Smooth muscle cell (in vitro differentiated cells): ENCODE measurements around the gene FGF18. TPM values are rescaled to one million over a fixed set of nuclear protein-coding genes. Genes with fewer than 3 reads are reported as not detected.

Source experiments
- DNase-seq: peaks from one replicate; lab custom pipeline; 2025; ENCODE audit not compliant: unreplicated experiment; lab: John Stamatoyannopoulos, UW
- H2AFZ ChIP-seq: fragments of 200-600 bp; sonication (generic); 2 replicates; pipeline ENCODE4 v1.6.0; 2016; ENCODE audit warnings: antibody characterized with exemption, low read depth, mild to moderate bottlenecking
- H3F3A ChIP-seq: fragments of 200-600 bp; sonication (generic); 2 replicates; pipeline ENCODE4 v1.6.0; 2017; ENCODE audit warnings: antibody characterized with exemption, low read depth
- H3K27ac ChIP-seq: fragments of 200-600 bp; sonication (generic); 2 replicates; pipeline ENCODE4 v1.5.1; 2016; ENCODE audit warnings: low read depth, mild to moderate bottlenecking
- H3K27me3 ChIP-seq: fragments of 200-600 bp; sonication (generic); 2 replicates; pipeline ENCODE4 v1.6.1; 2016; ENCODE audit warnings: low read depth, mild to moderate bottlenecking
- H3K36me3 ChIP-seq: fragments of 200-600 bp; sonication (generic); 2 replicates; pipeline ENCODE4 v1.5.1; 2016; ENCODE audit warnings: low read depth
- H3K4me1 ChIP-seq: fragments of 200-600 bp; sonication (generic); 2 replicates; pipeline ENCODE4 v1.5.1; 2016; ENCODE audit warnings: low read depth
- H3K4me2 ChIP-seq: fragments of 200-600 bp; sonication (generic); 2 replicates; pipeline ENCODE4 v1.6.0; 2016; ENCODE audit warnings: mild to moderate bottlenecking
- H3K4me3 ChIP-seq: fragments of 200-600 bp; sonication (generic); 2 replicates; pipeline ENCODE4 v1.5.1; 2016; ENCODE audit warnings: mild to moderate bottlenecking
- H3K79me2 ChIP-seq: fragments of 200-600 bp; sonication (generic); 2 replicates; pipeline ENCODE4 v1.6.0; 2016; ENCODE audit warnings: low read depth, mild to moderate bottlenecking
- H3K9ac ChIP-seq: fragments of 200-600 bp; sonication (generic); 2 replicates; pipeline ENCODE4 v1.6.0; 2016; ENCODE audit warnings: low read depth
- H3K9me3 ChIP-seq: fragments of 200-600 bp; sonication (generic); replicated peaks from 2 replicates; pipeline ENCODE4 v1.5.1; 2016; ENCODE audit warnings: low read depth
- H4K20me1 ChIP-seq: fragments of 200-600 bp; sonication (generic); 2 replicates; pipeline ENCODE4 v1.6.0; 2016; ENCODE audit warnings: low read depth
- WGBS: methylation state at CpG from one replicate; pipeline ENCODE4 v1.1.7; 2016; ENCODE audit warnings: low lambda C conversion rate; 5-methylcytosine and 5-hydroxymethylcytosine counted together
- microRNA-seq: library from miRNA; unstranded; fragments of <30 nt; microRNA quantifications from one replicate; pipeline ENCODE4, GENCODE V29; 2016; ENCODE audit warnings: borderline number of aligned reads
- polyA plus RNA-seq: library from polyadenylated mRNA; unstranded; fragments of >200 nt; fragmentation: Nextera tagmentation; extraction: Ambion mirVana; gene quantifications from 2 replicates; pipeline ENCODE4 v1.2.1, GENCODE V29; 2016
- small RNA-seq: library from RNA; depleted of rRNA; stranded (forward); fragments of <200 nt; gene quantifications from one replicate; pipeline ENCODE3, GENCODE V24; 2014
- total RNA-seq: library from RNA; depleted of rRNA; stranded (reverse); fragments of >200 nt; gene quantifications from 2 replicates; pipeline ENCODE4 v1.2.3, GENCODE V29; 2014
- TF ChIP-seq, protein P1 (sequence below): fragments of 200-600 bp; sonication (generic); IDR thresholded peaks from 2 replicates; pipeline ENCODE4 v1.5.1; 2017; ENCODE audit warnings: borderline replicate concordance, mild to moderate bottlenecking, antibody characterized with exemption; ENCODE audit not compliant: insufficient read depth, poor library complexity, severe bottlenecking

Gene FGF18
- total and polyA plus RNA-seq, 2 experiments from 2014 or later = 0.21 TPM; not detected in 1

- Histone ChIP-seq H3K9me3 (no peaks in the 10 kb centered on the region), H3K79me2 (no peaks in the 10 kb centered on the region), H3K36me3 (no peaks in the 10 kb centered on the region), H3K27me3 (no peaks in the 10 kb centered on the region), H3K9ac (no peak overlapping the region), H4K20me1 (no peaks in the 10 kb centered on the region), H2AFZ (no peak overlapping the region), H3K4me3 (no peak overlapping the region), H3K4me2 (no peak overlapping the region), H3K27ac (no peak overlapping the region), H3F3A (no peaks in the 10 kb centered on the region), H3K4me1 (no peaks in the 10 kb centered on the region)
- TF ChIP-seq, protein P1, sequence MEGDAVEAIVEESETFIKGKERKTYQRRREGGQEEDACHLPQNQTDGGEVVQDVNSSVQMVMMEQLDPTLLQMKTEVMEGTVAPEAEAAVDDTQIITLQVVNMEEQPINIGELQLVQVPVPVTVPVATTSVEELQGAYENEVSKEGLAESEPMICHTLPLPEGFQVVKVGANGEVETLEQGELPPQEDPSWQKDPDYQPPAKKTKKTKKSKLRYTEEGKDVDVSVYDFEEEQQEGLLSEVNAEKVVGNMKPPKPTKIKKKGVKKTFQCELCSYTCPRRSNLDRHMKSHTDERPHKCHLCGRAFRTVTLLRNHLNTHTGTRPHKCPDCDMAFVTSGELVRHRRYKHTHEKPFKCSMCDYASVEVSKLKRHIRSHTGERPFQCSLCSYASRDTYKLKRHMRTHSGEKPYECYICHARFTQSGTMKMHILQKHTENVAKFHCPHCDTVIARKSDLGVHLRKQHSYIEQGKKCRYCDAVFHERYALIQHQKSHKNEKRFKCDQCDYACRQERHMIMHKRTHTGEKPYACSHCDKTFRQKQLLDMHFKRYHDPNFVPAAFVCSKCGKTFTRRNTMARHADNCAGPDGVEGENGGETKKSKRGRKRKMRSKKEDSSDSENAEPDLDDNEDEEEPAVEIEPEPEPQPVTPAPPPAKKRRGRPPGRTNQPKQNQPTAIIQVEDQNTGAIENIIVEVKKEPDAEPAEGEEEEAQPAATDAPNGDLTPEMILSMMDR = no peak
- no peak for DNase-seq
- WGBS = 98% methylated on average over 7 of the region's 7 CpGs
Observed at GRCh38 chr5:171505473-171506043, 86.1 kb downstream of the FGF18 start.

DNA sequence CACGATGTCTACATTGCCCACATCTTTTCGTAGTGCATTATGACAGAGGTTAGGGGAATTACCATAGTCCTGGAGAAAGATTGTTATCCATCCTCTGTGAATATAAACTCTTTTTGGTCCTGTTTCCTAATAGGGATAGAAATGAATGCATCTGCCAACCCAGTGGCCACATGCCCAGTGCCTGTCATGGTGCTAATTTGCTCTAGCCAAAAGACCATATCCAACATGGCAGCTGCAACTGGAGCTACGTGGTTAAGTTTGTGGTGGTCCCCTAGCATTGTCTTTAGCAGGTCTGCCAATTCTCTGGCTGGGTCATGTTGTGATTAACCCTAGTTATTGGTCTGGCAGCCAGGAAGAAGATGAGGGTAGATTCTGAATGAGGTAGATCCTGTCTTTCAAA, 87.5 kb downstream of the FGF18 start:
- no peaks in the 10 kb centered on the region for H3K79me2 ChIP-seq
- DNase-seq = no peak
- no peaks in the 10 kb centered on the region for H3F3A ChIP-seq
- no peaks in the 10 kb centered on the region for H3K36me3 ChIP-seq
- no peaks in the 10 kb centered on the region for H4K20me1 ChIP-seq
- H3K4me3 ChIP-seq = no peak overlapping the region
- no peak overlapping the region for H3K9ac ChIP-seq
- no peaks in the 10 kb centered on the region for H3K4me1 ChIP-seq
- 89% methylated on average over 3 of the region's 3 CpGs for WGBS
- no peak overlapping the region for H3K27ac ChIP-seq
- TF ChIP-seq, protein P1 = no peak
- H3K9me3 ChIP-seq = no peaks in the 10 kb centered on the region
- H2AFZ ChIP-seq = no peak overlapping the region
- H3K4me2 ChIP-seq = no peak overlapping the region
- H3K27me3 ChIP-seq = no peaks in the 10 kb centered on the region

Small RNAs within 50 kb of the gene (microRNA-seq; reads per million reads assigned to microRNA genes)
- gene MIR3912 = 2.3 reads per million

Small RNAs within 50 kb of the gene (small RNA-seq; reads per million reads assigned to genes)
- 0.45 reads per million, percentile 15 among the genes with 10 or more reads in this experiment for gene MIR3912

Other genes starting within 250 kb of the FGF18 start
- gene TLX3, start 110.4 kb upstream of the FGF18 start, total RNA-seq = not detected in 2 replicates
- 0.10 TPM in 1 of 2 replicates, not detected in the other for gene TLX3, start 110.4 kb upstream of the FGF18 start, polyA plus RNA-seq
- 856 and 2,459 TPM in 2 replicates for gene NPM1, start 31.8 kb upstream of the FGF18 start, total RNA-seq
- 330 and 360 TPM in 2 replicates for gene NPM1, start 31.8 kb upstream of the FGF18 start, polyA plus RNA-seq